Measurements from ENCODE around the gene SPC25.

Gene SPC25

DNA sequence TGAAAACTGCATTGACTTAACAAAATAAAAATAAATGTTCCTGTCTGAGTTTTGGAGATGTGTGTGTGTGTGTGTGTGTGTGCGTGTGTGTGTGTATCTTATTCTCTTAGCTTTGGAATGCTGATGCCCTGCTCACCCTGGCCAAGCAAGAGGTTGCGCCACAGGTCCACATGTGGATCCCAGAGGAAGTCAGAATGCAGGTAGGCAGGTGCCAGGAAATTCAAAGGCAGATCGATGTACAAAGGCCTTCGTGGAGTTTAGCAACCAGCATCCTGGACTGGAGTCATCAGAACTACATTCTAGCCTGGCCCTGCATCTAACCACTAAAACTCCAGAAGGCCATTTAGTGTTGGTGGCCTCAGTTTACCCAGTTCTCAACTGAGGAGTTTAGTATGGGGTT lies 23.3 kb upstream of the SPC25 start:
- Mint-ChIP-seq H3K9me3 (ENCODE audit: low read depth) (no peaks in the 10 kb centered on the region), H3K27ac (no peak overlapping the region), H3K4me3 (no peak overlapping the region), H3K27me3 (peaks cover 4% of the 10 kb centered on the region), H3K36me3 (peaks cover 3% of the 10 kb centered on the region), H3K4me1 (ENCODE audit: low read depth) (peaks cover 9% of the 10 kb centered on the region)

DNA sequence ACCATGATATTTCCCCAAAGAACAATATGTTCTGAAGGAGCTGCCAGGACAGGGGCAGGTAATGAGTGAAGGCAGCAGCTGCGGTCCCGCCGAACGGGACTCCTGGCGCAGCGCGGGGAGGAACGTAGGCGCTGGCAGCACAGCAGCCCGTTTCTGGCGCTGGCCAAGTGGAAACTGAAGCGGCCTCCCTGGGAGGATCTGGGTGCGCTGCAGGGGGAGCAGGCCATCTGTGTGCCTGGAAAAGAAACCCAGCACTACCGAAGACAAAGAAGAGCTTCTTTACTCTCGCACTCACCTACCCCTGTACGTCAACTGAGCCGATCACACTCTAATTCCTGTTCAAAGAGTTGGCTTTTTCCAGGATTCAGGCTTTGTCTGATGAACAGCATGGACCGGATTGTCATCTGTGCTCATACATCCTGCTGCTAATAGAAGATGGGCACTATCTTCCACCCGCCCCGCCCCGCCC lies 22.7 kb upstream of the SPC25 start:
- peaks cover 4% of the 10 kb centered on the region for H3K27me3 Mint-ChIP-seq
- H3K4me3 Mint-ChIP-seq = peak overlapping the region; percentile 67
- peaks cover 9% of the 10 kb centered on the region for H3K4me1 Mint-ChIP-seq (ENCODE audit: low read depth)
- no peak overlapping the region for H3K27ac Mint-ChIP-seq
- no peaks in the 10 kb centered on the region for H3K9me3 Mint-ChIP-seq (ENCODE audit: low read depth)
- peaks cover 3% of the 10 kb centered on the region for H3K36me3 Mint-ChIP-seq

DNA sequence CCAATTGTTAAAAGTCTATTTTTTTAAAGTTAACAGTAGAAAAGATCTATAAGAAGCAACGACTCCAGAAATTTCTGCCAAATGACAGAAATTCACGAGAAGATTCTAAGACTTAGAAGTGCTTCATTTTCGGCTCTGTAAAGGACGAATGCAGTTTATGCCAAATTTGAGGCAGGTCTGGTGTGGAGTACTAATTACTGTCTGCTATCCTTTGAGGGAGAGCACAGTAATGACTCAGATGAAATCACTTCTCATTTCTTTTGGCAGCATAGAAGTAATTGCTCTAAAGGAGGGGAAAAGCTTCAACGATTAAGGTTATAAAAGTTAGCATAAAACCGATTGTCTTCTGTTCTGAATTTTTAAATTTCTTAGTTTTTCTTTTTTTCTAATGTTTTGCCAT lies 22.2 kb upstream of the SPC25 start:
- peaks cover 3% of the 10 kb centered on the region for H3K36me3 Mint-ChIP-seq
- peaks cover 4% of the 10 kb centered on the region for H3K27me3 Mint-ChIP-seq
- no peak overlapping the region for H3K27ac Mint-ChIP-seq
- H3K4me1 Mint-ChIP-seq (ENCODE audit: low read depth) = peaks cover 9% of the 10 kb centered on the region
- peak overlapping the region; percentile 67 for H3K4me3 Mint-ChIP-seq
- H3K9me3 Mint-ChIP-seq (ENCODE audit: low read depth) = no peaks in the 10 kb centered on the region

- Mint-ChIP-seq H3K4me1 (ENCODE audit: low read depth) (peaks cover 7% of the 10 kb centered on the region), H3K27ac (no peak overlapping the region), H3K36me3 (peaks cover 3% of the 10 kb centered on the region), H3K4me3 (no peak overlapping the region), H3K27me3 (peaks cover 4% of the 10 kb centered on the region), H3K9me3 (ENCODE audit: low read depth) (no peaks in the 10 kb centered on the region)
These were observed 20.1 kb upstream of the SPC25 start for GRCh38 chr2:168910330-168910729.

DNA sequence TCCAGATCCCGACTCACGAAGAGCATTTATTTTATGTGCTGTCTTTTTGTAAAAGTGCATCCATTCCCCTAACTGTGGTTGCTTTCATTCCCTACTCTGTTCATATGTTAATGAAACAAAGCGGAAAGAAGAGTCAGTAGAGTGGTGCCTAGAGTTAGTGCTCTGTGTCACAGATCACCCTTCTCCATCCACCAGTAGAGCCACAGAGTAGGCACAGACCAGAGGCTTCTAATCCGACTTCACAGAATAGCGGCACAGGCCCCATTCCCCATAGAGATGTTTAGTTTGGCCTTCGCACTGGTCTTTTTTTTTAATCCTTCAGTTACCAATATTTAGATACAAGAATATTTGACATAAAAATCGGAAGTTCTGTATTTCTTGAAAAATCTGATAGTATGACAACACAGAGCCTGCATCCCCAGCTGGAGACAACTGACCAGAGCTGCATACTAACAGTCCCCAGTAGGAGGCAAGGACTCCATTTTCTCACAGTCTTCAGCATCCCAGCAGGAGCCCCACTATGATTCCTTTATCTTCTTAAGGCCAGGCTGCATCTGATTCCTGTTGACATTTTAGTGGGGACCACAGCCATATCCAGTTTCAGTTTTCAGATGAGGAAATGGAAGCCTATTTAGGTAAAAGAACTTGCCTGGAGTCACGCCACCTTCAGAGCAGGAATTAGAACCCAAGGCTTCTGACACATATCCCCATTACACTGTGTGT lies 17.9 kb upstream of the SPC25 start:
- no peaks in the 10 kb centered on the region for H3K9me3 Mint-ChIP-seq (ENCODE audit: low read depth)
- H3K4me1 Mint-ChIP-seq (ENCODE audit: low read depth) = peaks cover 4% of the 10 kb centered on the region
- no peak overlapping the region for H3K4me3 Mint-ChIP-seq
- no peak overlapping the region for H3K27ac Mint-ChIP-seq
- no peaks in the 10 kb centered on the region for H3K36me3 Mint-ChIP-seq
- peaks cover 2% of the 10 kb centered on the region for H3K27me3 Mint-ChIP-seq

DNA sequence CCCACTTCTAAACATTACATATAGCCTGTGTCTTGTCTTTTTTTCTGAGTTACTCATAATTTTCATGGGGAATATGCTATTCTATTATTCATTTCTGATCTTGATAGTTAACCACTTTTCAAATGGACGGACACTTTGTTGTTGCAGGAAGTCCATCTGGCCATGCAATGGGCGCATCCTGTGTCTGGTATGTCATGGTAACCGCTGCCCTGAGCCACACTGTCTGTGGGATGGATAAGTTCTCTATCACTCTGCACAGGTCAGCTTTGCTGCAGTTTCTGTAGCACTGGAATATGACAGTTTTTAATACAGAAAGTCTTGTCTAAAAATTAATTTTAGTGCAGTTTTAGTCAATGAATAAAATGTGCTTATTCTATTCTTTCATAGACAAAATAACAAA lies 14.1 kb upstream of the SPC25 start:
- Mint-ChIP-seq H3K9me3 (ENCODE audit: low read depth) (no peaks in the 10 kb centered on the region), H3K36me3 (no peaks in the 10 kb centered on the region), H3K27me3 (peaks cover 4% of the 10 kb centered on the region), H3K4me1 (ENCODE audit: low read depth) (no peaks in the 10 kb centered on the region), H3K4me3 (no peak overlapping the region), H3K27ac (no peak overlapping the region)

DNA sequence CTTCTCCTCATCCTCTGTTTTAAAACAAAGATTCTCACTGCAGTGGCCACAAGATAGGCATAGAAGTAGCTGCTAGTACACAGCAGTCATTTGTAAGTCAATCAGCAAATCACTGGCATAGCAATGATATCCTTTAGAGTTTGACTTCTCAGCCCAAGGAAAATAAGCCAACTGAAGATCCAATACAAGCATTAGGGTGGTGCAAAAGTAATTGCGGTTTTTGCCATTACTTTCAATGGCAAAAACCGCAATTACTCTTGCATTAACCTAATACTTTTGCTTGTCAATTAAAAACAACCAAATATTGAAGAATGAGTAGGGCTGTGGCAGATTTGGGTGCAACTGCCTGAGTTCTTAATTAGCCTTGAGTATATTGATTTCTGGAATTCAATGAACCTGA lies 13.7 kb upstream of the SPC25 start:
- no peaks in the 10 kb centered on the region for H3K4me1 Mint-ChIP-seq (ENCODE audit: low read depth)
- peaks cover 4% of the 10 kb centered on the region for H3K27me3 Mint-ChIP-seq
- H3K9me3 Mint-ChIP-seq (ENCODE audit: low read depth) = no peaks in the 10 kb centered on the region
- H3K4me3 Mint-ChIP-seq = no peak overlapping the region
- no peaks in the 10 kb centered on the region for H3K36me3 Mint-ChIP-seq
- no peak overlapping the region for H3K27ac Mint-ChIP-seq

- H3K27me3 Mint-ChIP-seq = peaks cover 4% of the 10 kb centered on the region
- H3K4me3 Mint-ChIP-seq = no peak within 1 kb of the TSS
- no peaks in the 10 kb centered on the region for H3K9me3 Mint-ChIP-seq (ENCODE audit: low read depth)
- no peaks in the 10 kb centered on the region for H3K4me1 Mint-ChIP-seq (ENCODE audit: low read depth)
- H3K36me3 Mint-ChIP-seq = no peaks in the 10 kb centered on the region
- no peak within 1 kb of the TSS for H3K27ac Mint-ChIP-seq
These were observed 10.8 kb upstream of the SPC25 start, which contains the start of gene G6PC2 for GRCh38 chr2:168901003-168901402. Gene G6PC2 (plus strand): TSS chr2:168901291. CDS start chr2:168901332, 41 bp downstream.

DNA sequence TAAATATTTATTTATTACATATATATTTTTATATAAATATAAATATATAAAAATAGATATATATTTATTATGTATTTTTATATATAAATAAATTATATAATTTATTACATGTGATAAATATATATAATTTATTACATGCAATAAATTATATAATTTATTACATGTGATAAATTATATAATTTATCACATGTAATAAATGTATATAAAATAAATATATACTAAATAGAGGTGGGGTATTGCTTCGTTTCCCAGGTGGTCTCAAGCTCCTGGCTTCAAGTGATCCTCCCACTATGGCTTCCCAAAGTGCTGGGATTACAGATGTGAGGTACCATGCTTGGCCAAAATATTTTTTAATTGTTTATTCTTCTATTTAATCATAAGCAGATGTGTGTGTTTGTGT lies 7.2 kb upstream of the SPC25 start:
- Mint-ChIP-seq H3K27me3 (peaks cover 6% of the 10 kb centered on the region), H3K27ac (no peak overlapping the region), H3K4me3 (no peak overlapping the region), H3K4me1 (ENCODE audit: low read depth) (no peaks in the 10 kb centered on the region), H3K9me3 (ENCODE audit: low read depth) (no peaks in the 10 kb centered on the region), H3K36me3 (no peaks in the 10 kb centered on the region)

GRCh38 chr2:168896783-168897182 lies 6.6 kb upstream of the SPC25 start:
- H3K4me3 Mint-ChIP-seq = no peak overlapping the region

GRCh38 chr2:168895771-168896170 lies 5.5 kb upstream of the SPC25 start:
- Mint-ChIP-seq H3K4me3 (no peak overlapping the region), H3K27me3 (peaks cover 6% of the 10 kb centered on the region), H3K9me3 (ENCODE audit: low read depth) (no peaks in the 10 kb centered on the region), H3K4me1 (ENCODE audit: low read depth) (peaks cover 1% of the 10 kb centered on the region), H3K27ac (no peak overlapping the region), H3K36me3 (no peaks in the 10 kb centered on the region)

More at GRCh38 chr2:168896783-168897182, 6.6 kb upstream of the SPC25 start:
- H3K36me3 Mint-ChIP-seq = no peaks in the 10 kb centered on the region
- H3K4me1 Mint-ChIP-seq (ENCODE audit: low read depth) = no peaks in the 10 kb centered on the region
- H3K9me3 Mint-ChIP-seq (ENCODE audit: low read depth) = no peaks in the 10 kb centered on the region
- H3K27ac Mint-ChIP-seq = no peak overlapping the region
- peaks cover 6% of the 10 kb centered on the region for H3K27me3 Mint-ChIP-seq

- Mint-ChIP-seq H3K9me3 (ENCODE audit: low read depth) (no peaks in the 10 kb centered on the region), H3K27me3 (peaks cover 6% of the 10 kb centered on the region), H3K4me1 (ENCODE audit: low read depth) (peaks cover 10% of the 10 kb centered on the region), H3K4me3 (no peak overlapping the region), H3K36me3 (no peaks in the 10 kb centered on the region), H3K27ac (no peak overlapping the region)
These were observed 4.5 kb upstream of the SPC25 start for GRCh38 chr2:168894720-168895119.

DNA sequence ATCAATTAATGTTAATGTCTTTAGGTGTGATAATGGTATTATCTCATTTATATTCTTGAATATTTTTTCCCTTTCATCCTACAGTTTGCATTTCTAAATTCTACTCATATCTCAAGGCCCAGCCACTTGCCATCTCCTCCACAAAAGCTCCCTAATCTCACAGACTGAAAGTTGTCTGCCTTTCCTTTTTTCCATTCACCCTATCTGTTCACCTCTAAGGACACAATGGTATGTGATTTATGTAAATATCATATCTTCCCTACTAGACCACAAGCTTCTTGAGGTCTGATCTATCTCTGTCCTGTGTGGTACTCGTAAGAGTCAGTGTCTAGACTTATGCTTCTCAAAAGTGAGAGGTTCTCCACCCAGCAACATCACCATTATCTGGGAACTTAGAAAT lies 3.9 kb upstream of the SPC25 start:
- Mint-ChIP-seq H3K27ac (no peak overlapping the region), H3K4me3 (no peak overlapping the region), H3K27me3 (peaks cover 6% of the 10 kb centered on the region), H3K9me3 (ENCODE audit: low read depth) (no peaks in the 10 kb centered on the region), H3K36me3 (no peaks in the 10 kb centered on the region), H3K4me1 (ENCODE audit: low read depth) (peaks cover 13% of the 10 kb centered on the region)

DNA sequence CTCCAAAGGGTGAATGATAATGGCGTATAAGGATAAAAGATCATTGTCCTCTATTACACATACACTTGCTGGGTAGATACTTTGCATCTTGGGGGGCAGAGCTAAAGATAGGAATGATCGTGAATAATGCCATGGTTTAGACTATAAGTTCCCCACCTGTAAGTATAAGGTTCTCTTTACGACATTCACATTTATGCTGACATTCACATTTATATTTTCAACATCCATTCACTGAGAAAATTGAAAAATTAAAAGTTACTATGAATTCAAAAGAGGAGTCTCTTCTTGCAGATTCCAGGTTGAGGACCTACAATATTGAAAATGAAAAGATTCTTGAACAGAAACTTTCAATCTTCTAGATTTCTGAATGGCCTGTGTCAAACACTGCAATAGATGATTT lies 2.1 kb upstream of the SPC25 start:
- no peak overlapping the region for H3K27ac Mint-ChIP-seq
- no peak overlapping the region for H3K4me3 Mint-ChIP-seq
- peaks cover 13% of the 10 kb centered on the region for H3K4me1 Mint-ChIP-seq (ENCODE audit: low read depth)
- H3K9me3 Mint-ChIP-seq (ENCODE audit: low read depth) = no peaks in the 10 kb centered on the region
- H3K36me3 Mint-ChIP-seq = no peaks in the 10 kb centered on the region
- H3K27me3 Mint-ChIP-seq = peaks cover 6% of the 10 kb centered on the region

GRCh38 chr2:168889635-168890005 lies 610 bp downstream of the SPC25 start:
- Mint-ChIP-seq H3K36me3 (no peaks in the 10 kb centered on the region), H3K9me3 (ENCODE audit: low read depth) (no peaks in the 10 kb centered on the region), H3K27ac (no peak overlapping the region), H3K4me1 (ENCODE audit: low read depth) (peaks cover 13% of the 10 kb centered on the region), H3K27me3 (peaks cover 6% of the 10 kb centered on the region), H3K4me3 (peak overlapping the region; percentile 97)

DNA sequence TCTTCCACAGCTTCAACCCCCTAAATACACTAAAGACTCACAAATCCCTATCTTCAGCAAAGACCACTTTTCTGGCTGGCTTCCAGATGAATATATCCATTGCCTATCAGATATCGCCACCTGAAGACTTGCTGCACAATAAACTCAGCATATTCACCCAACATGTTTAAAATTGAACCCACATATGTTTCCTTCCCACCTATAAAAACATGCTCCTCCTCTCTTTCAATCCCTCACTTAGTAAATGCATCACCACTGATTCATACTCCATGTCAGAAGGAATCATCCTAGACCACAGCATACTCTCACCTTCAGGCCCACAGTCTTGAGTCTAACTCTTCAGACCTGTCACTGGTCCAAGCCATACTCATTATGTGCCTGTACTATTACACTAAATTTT lies 5.3 kb downstream of the SPC25 start:
- Mint-ChIP-seq H3K4me3 (no peak overlapping the region), H3K4me1 (ENCODE audit: low read depth) (peaks cover 5% of the 10 kb centered on the region), H3K27me3 (no peaks in the 10 kb centered on the region), H3K27ac (no peak overlapping the region), H3K9me3 (ENCODE audit: low read depth) (no peaks in the 10 kb centered on the region), H3K36me3 (no peaks in the 10 kb centered on the region)
